Measurements from ENCODE around the gene DIPK1C.

- TF ChIP-seq CTCF (IDR thresholded peaks at IDR 0.05) (no peak), SIN3A (IDR thresholded peaks at IDR 0.05; ENCODE audit: borderline replicate concordance, insufficient read depth, low read depth, low read length) (no peak), POLR2AphosphoS5 (IDR thresholded peaks at IDR 0.05; ENCODE audit: low read depth, low read length) (no peak), TCF7L2 (IDR thresholded peaks at IDR 0.05; ENCODE audit: low read depth, low read length) (no peak), REST (IDR thresholded peaks at IDR 0.05; ENCODE audit: insufficient read depth in 1 of 2, low read depth in 2 of 2, low read length in 1 of 2) (no peak)
Observed at GRCh38 chr18:74488864-74489263, 31.8 kb upstream of the DIPK1C start.

All from Panc1 (cell line).